ENCODE measurements around the gene LIME1.

Gene LIME1

DNA sequence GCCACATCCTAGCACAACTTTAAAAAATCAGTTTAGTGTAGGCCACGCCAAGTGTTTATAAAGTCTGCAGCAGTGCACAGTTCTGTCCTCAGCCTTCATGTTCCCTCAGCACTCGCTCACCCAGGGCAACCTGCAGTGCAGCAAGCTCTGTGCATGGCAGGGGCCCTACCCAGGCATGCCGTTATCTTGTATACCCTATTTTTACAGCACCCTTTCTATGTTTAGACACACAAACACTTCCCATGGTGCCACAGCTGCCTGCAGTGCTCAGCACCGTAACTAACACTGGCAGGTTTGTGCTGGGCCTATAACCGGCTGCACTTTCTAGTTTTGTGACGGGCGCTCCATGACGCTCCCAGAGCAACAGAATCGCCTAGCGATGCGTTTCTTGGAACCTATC lies 50.8 kb downstream of the LIME1 start:
- H3K4me3 ChIP-seq (ENCODE audit: low read length), result no peak overlapping the region
- no peak overlapping the region for H3K27ac ChIP-seq (ENCODE audit: low read depth, low read length)
- H3K36me3 ChIP-seq (ENCODE audit: control insufficient read depth, insufficient read depth, low read length), result no peaks in the 10 kb centered on the region
- no peaks in the 10 kb centered on the region for H3K4me1 ChIP-seq (ENCODE audit: control insufficient read depth, insufficient read depth, low read length)
- no peak overlapping the region for H3K9ac ChIP-seq (ENCODE audit: low read length)
- H3K27me3 ChIP-seq (ENCODE audit: control insufficient read depth, insufficient read depth, low read length), result no peaks in the 10 kb centered on the region

DNA sequence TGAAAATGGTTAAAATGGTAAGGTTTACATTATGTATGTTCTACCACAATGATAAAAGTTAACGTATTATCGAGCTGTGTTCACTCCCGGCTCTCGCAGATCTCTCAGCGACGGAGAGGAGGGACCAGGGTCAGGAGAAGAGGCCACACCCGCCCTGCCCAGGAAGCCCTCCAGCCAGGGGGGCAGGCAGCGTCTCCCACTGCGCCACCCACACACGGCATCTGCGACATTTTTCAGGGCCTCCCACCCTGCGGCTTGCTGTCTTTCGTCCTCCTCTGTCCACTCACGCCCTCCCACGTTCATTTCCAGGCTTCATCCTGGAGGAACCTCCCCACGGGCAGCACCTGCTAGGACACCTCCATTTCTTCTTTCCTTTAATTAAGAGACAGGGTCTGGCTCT lies 51.3 kb downstream of the LIME1 start:
- Histone ChIP-seq H3K9ac (ENCODE audit: low read length) (no peak overlapping the region), H3K4me3 (ENCODE audit: low read length) (no peak overlapping the region), H3K36me3 (ENCODE audit: control insufficient read depth, insufficient read depth, low read length) (no peaks in the 10 kb centered on the region), H3K27me3 (ENCODE audit: control insufficient read depth, insufficient read depth, low read length) (no peaks in the 10 kb centered on the region), H3K27ac (ENCODE audit: low read depth, low read length) (no peak overlapping the region), H3K4me1 (ENCODE audit: control insufficient read depth, insufficient read depth, low read length) (no peaks in the 10 kb centered on the region)
